Measurements from ENCODE around the gene ZNF331. TPM values are rescaled to one million over a fixed set of nuclear protein-coding genes. Genes with fewer than 3 reads are reported as not detected.

The ZNF331 gene
- polyA plus RNA-seq, 3 donors, result 6.6 to 42.4 (median 9.5) TPM

GRCh38 chr19:53598361-53598760 lies 60.4 kb downstream of the ZNF331 start:
- H3K4me2 ChIP-seq (replicated peaks; ENCODE audit: extremely low read depth, low read length, poor library complexity, severe bottlenecking), result no peak overlapping the region
- H3K9me3 Mint-ChIP-seq, result peaks cover 0 to 11% (median 2%) of the 10 kb centered on the region in 7 donors
- no peak overlapping the region for H3K27ac ChIP-seq (ENCODE audit: low read depth in 1 of 2, low read length in 2 of 2)
- 99% methylated on average over 10 of the region's 10 CpGs for WGBS (ENCODE audit: insufficient coverage)
- H3K9me3 ChIP-seq (replicated peaks in 1 of 2; ENCODE audit: control insufficient read depth in 1 of 2, insufficient read depth in 1 of 2, low read length in 2 of 2), result no peaks in the 10 kb centered on the region
- H3K27me3 Mint-ChIP-seq (ENCODE audit: low read depth in 3 of 3), result peaks cover 0 to under 1% (median 0%) of the 10 kb centered on the region in 3 donors
- H3K36me3 Mint-ChIP-seq, result no peaks in the 10 kb centered on the region
- no peak overlapping the region for H3K27ac Mint-ChIP-seq
- intact Hi-C loops (cut with micrococcal nuclease), result no loop called here
- no peaks in the 10 kb centered on the region for H3K4me1 Mint-ChIP-seq
- TF ChIP-seq CTCF (IDR thresholded peaks at IDR 0.05), result no peak
- no peaks in the 10 kb centered on the region for H4K20me1 ChIP-seq (ENCODE audit: insufficient read depth, low read length)
- no peak for DNase-seq
- H3K36me3 ChIP-seq (replicated peaks in 1 of 2; ENCODE audit: control insufficient read depth in 1 of 2, insufficient read depth in 2 of 2, low read length in 2 of 2), result no peaks in the 10 kb centered on the region
- H3K79me2 ChIP-seq (ENCODE audit: insufficient read depth, low read length), result no peaks in the 10 kb centered on the region
- H3K4me1 ChIP-seq (ENCODE audit: control insufficient read depth in 1 of 2, insufficient read depth in 2 of 2, low read length in 2 of 2), result no peaks in the 10 kb centered on the region
- H3K4me3 Mint-ChIP-seq, result no peak overlapping the region
- H3K4me3 ChIP-seq (replicated peaks in 1 of 3; ENCODE audit: low read depth in 2 of 3, low read length in 3 of 3), result no peak overlapping the region
- H3K27me3 ChIP-seq (ENCODE audit: control insufficient read depth in 2 of 2, insufficient read depth in 2 of 2, low read length in 2 of 2), result no peaks in the 10 kb centered on the region
- no peak overlapping the region for H2AFZ ChIP-seq (ENCODE audit: insufficient read depth, low read depth, low read length, poor library complexity, severe bottlenecking)
- no peak overlapping the region for H3K9ac ChIP-seq (ENCODE audit: insufficient read depth, low read length, poor library complexity, severe bottlenecking)

DNA sequence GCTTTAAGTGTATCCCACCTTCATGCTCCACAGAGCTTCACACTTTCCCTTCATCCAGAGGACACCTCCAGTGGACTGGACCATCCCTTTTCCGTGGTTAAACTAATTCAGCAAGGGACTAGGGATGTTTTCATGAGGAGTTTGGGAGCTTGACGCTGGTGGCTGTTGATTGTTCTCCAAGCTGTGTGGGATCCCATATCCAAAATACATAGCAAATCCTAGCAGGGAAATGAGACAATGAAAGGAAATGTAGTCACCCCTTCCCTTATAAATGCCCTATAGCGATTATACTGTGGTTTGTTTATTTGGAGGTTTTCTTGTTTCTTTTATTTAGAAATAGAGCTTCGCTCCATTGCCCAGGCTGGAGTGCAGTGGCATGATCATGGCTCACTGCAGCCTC lies 62.3 kb downstream of the ZNF331 start:
- intact Hi-C loops (cut with micrococcal nuclease), result no loop called here
- no peaks in the 10 kb centered on the region for H3K4me1 Mint-ChIP-seq

More for the DNA sequence above, 62.3 kb downstream of the ZNF331 start:
- no peaks in the 10 kb centered on the region for H3K36me3 Mint-ChIP-seq
- H3K27me3 Mint-ChIP-seq (ENCODE audit: low read depth in 3 of 3), result peaks cover 0 to 3% (median 0%) of the 10 kb centered on the region in 3 donors
- no peak overlapping the region for H3K27ac Mint-ChIP-seq
- no peak overlapping the region for H3K4me3 Mint-ChIP-seq
- Histone ChIP-seq H3K4me2 (replicated peaks; ENCODE audit: extremely low read depth, low read length, poor library complexity, severe bottlenecking) (no peak overlapping the region), H4K20me1 (ENCODE audit: insufficient read depth, low read length) (no peaks in the 10 kb centered on the region), H3K9ac (ENCODE audit: insufficient read depth, low read length, poor library complexity, severe bottlenecking) (no peak overlapping the region), H2AFZ (ENCODE audit: insufficient read depth, low read depth, low read length, poor library complexity, severe bottlenecking) (no peak overlapping the region), H3K4me1 (ENCODE audit: control insufficient read depth in 1 of 2, insufficient read depth in 2 of 2, low read length in 2 of 2) (no peaks in the 10 kb centered on the region), H3K9me3 (replicated peaks in 1 of 2; ENCODE audit: control insufficient read depth in 1 of 2, insufficient read depth in 1 of 2, low read length in 2 of 2) (no peaks in the 10 kb centered on the region), H3K27me3 (ENCODE audit: control insufficient read depth in 2 of 2, insufficient read depth in 2 of 2, low read length in 2 of 2) (no peaks in the 10 kb centered on the region), H3K27ac (ENCODE audit: low read depth in 1 of 2, low read length in 2 of 2) (no peak overlapping the region), H3K79me2 (ENCODE audit: insufficient read depth, low read length) (no peaks in the 10 kb centered on the region), H3K4me3 (replicated peaks in 1 of 3; ENCODE audit: low read depth in 2 of 3, low read length in 3 of 3) (no peak overlapping the region), H3K36me3 (replicated peaks in 1 of 2; ENCODE audit: control insufficient read depth in 1 of 2, insufficient read depth in 2 of 2, low read length in 2 of 2) (no peaks in the 10 kb centered on the region)
- H3K9me3 Mint-ChIP-seq, result peaks cover 0 to 9% (median 3%) of the 10 kb centered on the region in 7 donors
- no peak for DNase-seq
- no peak for TF ChIP-seq CTCF (IDR thresholded peaks at IDR 0.05)
- no CpG with 5 or more reads among the region's 4 CpGs for WGBS (ENCODE audit: insufficient coverage)

Measured in CD14-positive monocyte (primary cell).